DOHH2 (cell line): ENCODE results near the gene SDHAF2.

Experiments used
- CTCF ChIP-seq: fragments of 200-600 bp; sonication (generic); IDR thresholded peaks from one replicate; pipeline ENCODE4 v1.5.1; 2014; ENCODE audit warnings: antibody characterized with exemption, mild to moderate bottlenecking, low read depth, low read length; ENCODE audit not compliant: poor library complexity, severe bottlenecking
- EZH2phosphoT487 ChIP-seq: fragments of 200-600 bp; sonication (generic); IDR thresholded peaks from 2 replicates; pipeline ENCODE4 v1.6.1; 2017; ENCODE audit warnings: borderline replicate concordance, mild to moderate bottlenecking, antibody characterized with exemption, low read length, moderate library complexity, mixed read lengths

DNA sequence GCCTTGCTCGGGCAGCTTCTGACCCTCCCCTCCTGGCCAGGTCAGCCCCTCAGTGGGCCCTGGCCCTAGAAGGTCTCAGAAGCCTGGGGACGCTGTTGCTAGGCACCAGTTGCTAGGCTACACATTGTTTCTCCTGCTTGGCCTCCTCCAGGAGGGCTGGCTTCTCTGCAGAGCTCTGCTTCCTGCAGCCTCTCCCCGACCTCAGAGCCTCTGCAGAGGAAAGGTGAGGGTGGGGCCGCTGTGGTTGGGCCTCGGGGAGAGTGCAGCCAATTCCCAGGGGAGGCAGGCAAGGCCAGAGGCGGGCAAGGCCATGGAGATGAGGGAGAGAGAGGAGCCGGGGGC lies 51.0 kb downstream of the SDHAF2 start:
- TF ChIP-seq CTCF (no peak), EZH2phosphoT487 (no peak)
